Activated naive CD4-positive, alpha-beta T cell treated with anti-CD3 and anti-CD28 coated beads for 36 hours (primary cell): ENCODE data around the gene SRRD. TPM values are rescaled to one million over a fixed set of nuclear protein-coding genes. Genes with fewer than 3 reads are reported as not detected.

Source experiments
- CTCF ChIA-PET: fragments of 350-600 bp; sonication (Branson Sonifier 250); formaldehyde crosslinking; loops from one replicate; lab custom pipeline; 2021; ENCODE audit warnings: antibody characterized with exemption; lab: Charles Lee
- DNase-seq: peaks from one replicate; pipeline ENCODE4 v3.0.0-alpha.2; 2020
- H3K27ac Mint-ChIP-seq: one replicate; pipeline ENCODE4 v1.8.0; 2021; ENCODE audit warnings: mild to moderate bottlenecking, mixed read lengths
- H3K27me3 Mint-ChIP-seq: one replicate; pipeline ENCODE4 v1.8.0; 2021; ENCODE audit warnings: low read depth, mixed read lengths
- H3K36me3 Mint-ChIP-seq: one replicate; pipeline ENCODE4 v1.8.0; 2021; ENCODE audit warnings: low read depth, mixed read lengths
- H3K4me1 Mint-ChIP-seq: one replicate; pipeline ENCODE4 v1.8.0; 2021; ENCODE audit warnings: low read depth, mixed read lengths
- H3K4me3 Mint-ChIP-seq: one replicate; pipeline ENCODE4 v1.8.0; 2021; ENCODE audit warnings: mild to moderate bottlenecking, moderate library complexity, mixed read lengths
- H3K9me3 Mint-ChIP-seq: one replicate; pipeline ENCODE4 v1.8.0; 2021; ENCODE audit warnings: mixed read lengths
- intact Hi-C: fragments of 100-400 bp; cut with micrococcal nuclease; formaldehyde crosslinking; loops from one replicate; pipeline ENCODE4 v1.15.1; 2023
- total RNA-seq, 2 experiments: library from RNA; stranded (reverse); gene quantifications; one replicate each; pipeline ENCODE4 v1.2.3, GENCODE V29; 2021

The SRRD gene
- total RNA-seq, 2 experiments from 2014 or later = 20.8 to 21.6 TPM

DNA sequence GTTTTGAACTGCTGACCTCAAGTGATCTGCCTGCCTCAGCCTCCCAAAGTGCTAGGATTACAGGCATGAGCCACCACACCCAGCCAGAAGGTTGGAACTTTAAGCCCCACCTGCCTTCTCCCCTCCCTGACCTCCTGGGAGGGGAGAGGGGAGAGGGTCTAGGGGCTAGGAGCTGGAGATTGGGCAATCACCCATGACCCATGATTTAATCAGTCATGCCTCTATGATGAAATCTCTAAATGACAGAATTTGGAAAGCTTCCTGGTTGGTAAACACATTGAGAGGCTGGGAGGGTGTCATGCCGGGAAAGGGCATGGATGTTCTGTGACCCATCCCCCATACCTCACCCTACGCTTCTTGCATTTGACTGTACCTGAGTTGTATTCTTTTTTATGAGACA lies 45.7 kb downstream of the SRRD start:
- CTCF ChIA-PET = interaction anchor here (0.8 kb wide), 1 partner anchor 14 kb away, joined by 3 read pairs; no protein-coding TSS in a partner anchor
- Mint-ChIP-seq H3K9me3 (no peaks in the 10 kb centered on the region), H3K4me3 (no peak overlapping the region), H3K27ac (no peak overlapping the region), H3K36me3 (peaks cover 15% of the 10 kb centered on the region), H3K4me1 (peaks cover 13% of the 10 kb centered on the region), H3K27me3 (no peaks in the 10 kb centered on the region)
- intact Hi-C loops = no loop called here
- DNase-seq = no peak

DNA sequence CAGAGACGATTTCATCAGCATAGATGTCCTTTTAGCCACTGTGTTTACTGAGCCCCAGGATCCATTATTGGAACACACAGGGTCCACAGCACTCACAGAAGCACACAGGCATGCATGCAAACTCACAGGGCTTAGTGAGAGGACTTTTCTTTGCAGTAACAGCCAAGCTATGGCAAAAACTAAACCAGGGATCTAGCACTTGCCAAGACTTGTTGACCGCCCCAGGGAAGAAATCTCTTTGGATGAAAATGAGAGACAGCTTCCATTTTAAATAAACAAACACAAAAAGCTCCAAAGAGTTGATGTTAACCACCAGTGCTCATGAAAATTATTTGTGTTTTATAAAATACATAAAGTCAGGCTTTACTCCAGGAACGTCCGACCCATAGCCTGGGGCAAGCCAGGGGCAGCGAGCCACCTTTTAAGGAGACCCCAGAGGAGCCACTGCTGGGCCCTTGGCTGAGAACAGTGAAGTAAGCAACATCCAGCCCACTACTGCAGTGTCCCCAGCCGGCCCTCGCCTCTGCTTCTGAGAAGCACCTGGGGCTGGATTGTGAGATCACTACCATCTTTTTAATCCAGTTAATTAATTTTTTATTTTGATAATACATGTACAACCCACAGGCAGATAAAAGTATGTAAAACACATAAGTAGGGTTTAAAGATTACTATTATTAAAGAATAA lies 50.6 kb downstream of the SRRD start:
- Mint-ChIP-seq H3K27me3 (no peaks in the 10 kb centered on the region), H3K4me1 (peaks cover 21% of the 10 kb centered on the region), H3K9me3 (no peaks in the 10 kb centered on the region), H3K36me3 (peaks cover 14% of the 10 kb centered on the region), H3K27ac (no peak overlapping the region), H3K4me3 (no peak overlapping the region)
- CTCF ChIA-PET = no interaction called here
- intact Hi-C loops = no loop called here
- DNase-seq = no peak

DNA sequence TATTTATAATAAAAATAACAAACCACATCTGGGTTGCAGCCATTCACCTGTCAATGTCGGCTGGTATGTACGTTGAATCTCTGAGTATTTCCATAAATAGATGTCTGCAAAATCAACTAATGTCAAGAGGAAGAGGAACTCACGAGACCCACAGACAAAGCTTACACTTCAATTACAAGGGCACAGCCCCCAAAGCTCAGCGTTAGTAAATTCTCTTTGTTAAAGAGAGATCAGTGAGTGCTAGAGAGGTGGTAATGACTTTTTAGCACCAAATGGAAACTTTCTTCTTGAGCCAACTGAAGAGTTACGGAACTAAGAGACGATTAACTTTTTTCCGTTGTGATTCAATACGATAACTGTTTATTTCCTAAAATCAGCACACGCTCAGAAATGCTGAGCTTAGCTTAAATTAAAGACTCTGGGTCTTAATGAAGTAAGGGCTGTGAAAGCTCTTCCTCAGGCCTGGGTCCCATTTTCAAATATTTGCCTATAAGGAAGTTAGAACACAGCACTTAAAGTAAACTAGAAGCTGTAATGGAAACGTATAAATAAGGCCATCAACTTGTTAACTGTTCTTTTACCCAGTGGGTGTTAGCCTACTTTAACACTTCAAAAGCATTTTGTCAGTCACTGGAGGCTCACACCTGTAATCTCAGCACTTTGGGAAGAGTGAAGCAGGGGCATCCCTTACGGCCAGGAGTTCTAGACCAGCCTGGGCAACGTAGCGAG lies 51.4 kb downstream of the SRRD start:
- Mint-ChIP-seq H3K4me1 (peaks cover 21% of the 10 kb centered on the region), H3K4me3 (no peak overlapping the region), H3K27me3 (no peaks in the 10 kb centered on the region), H3K27ac (no peak overlapping the region), H3K9me3 (no peaks in the 10 kb centered on the region), H3K36me3 (peaks cover 11% of the 10 kb centered on the region)
- DNase-seq = no peak
- intact Hi-C loops = no loop called here
- CTCF ChIA-PET = interaction anchor here (0.7 kb wide), 2 partner anchors 54 to 107 kb away, joined by 3 to 5 read pairs; no protein-coding TSS in a partner anchor

DNA sequence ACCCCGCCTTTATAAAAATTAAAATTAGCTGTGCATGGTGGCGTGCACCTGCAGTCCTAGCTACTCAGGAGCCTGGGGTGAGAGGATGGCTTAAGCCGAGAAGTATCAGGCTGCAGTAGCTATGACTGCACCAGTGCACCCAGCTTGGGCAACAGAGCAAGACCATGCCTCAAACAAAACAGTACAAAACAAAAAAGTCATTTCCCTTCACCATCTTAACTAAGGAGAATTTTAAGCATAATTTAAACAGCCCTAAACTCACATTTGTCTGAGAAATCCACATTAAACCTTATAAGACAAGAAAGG lies 51.9 kb downstream of the SRRD start:
- Mint-ChIP-seq H3K36me3 (peaks cover 13% of the 10 kb centered on the region), H3K27me3 (no peaks in the 10 kb centered on the region), H3K27ac (no peak overlapping the region), H3K4me1 (peaks cover 21% of the 10 kb centered on the region), H3K9me3 (no peaks in the 10 kb centered on the region), H3K4me3 (no peak overlapping the region)
- intact Hi-C loops = no loop called here
- DNase-seq = no peak
- CTCF ChIA-PET = interaction anchor here (0.7 kb wide), 2 partner anchors 55 to 107 kb away, joined by 3 to 5 read pairs; no protein-coding TSS in a partner anchor

GRCh38 chr22:26536056-26536761 lies 52.5 kb downstream of the SRRD start:
- Mint-ChIP-seq H3K4me3 (no peak overlapping the region), H3K4me1 (peaks cover 19% of the 10 kb centered on the region), H3K9me3 (no peaks in the 10 kb centered on the region), H3K27ac (no peak overlapping the region), H3K36me3 (peaks cover 11% of the 10 kb centered on the region), H3K27me3 (no peaks in the 10 kb centered on the region)
- intact Hi-C loops = no loop called here
- CTCF ChIA-PET = interaction anchor here (0.6 to 0.7 kb wide), 2 partner anchors 14 to 47 kb away, joined by 3 read pairs; no protein-coding TSS in a partner anchor
- DNase-seq = no peak

- intact Hi-C loops = no loop called here
- Mint-ChIP-seq H3K9me3 (no peaks in the 10 kb centered on the region), H3K36me3 (peaks cover 9% of the 10 kb centered on the region), H3K27me3 (no peaks in the 10 kb centered on the region), H3K27ac (no peak overlapping the region), H3K4me3 (no peak overlapping the region), H3K4me1 (peaks cover 19% of the 10 kb centered on the region)
- CTCF ChIA-PET = interaction anchor here (0.6 to 0.7 kb wide), 3 partner anchors 15 to 300 kb away, joined by 3 to 4 read pairs (median 3); no protein-coding TSS in a partner anchor
- no peak for DNase-seq
Measured at GRCh38 chr22:26536762-26537134, 53.1 kb downstream of the SRRD start.

- peaks cover 7% of the 10 kb centered on the region for H3K36me3 Mint-ChIP-seq
- peaks cover 7% of the 10 kb centered on the region for H3K4me1 Mint-ChIP-seq
- DNase-seq = no peak
- H3K4me3 Mint-ChIP-seq = no peak overlapping the region
- intact Hi-C loops = no loop called here
- H3K27me3 Mint-ChIP-seq = no peaks in the 10 kb centered on the region
- H3K9me3 Mint-ChIP-seq = no peaks in the 10 kb centered on the region
- H3K27ac Mint-ChIP-seq = no peak overlapping the region
- CTCF ChIA-PET = interaction anchor here (0.6 kb wide), 1 partner anchor 100 kb away, joined by 3 read pairs; no protein-coding TSS in a partner anchor
Measured at GRCh38 chr22:26540119-26540518, 56.4 kb downstream of the SRRD start.

DNA sequence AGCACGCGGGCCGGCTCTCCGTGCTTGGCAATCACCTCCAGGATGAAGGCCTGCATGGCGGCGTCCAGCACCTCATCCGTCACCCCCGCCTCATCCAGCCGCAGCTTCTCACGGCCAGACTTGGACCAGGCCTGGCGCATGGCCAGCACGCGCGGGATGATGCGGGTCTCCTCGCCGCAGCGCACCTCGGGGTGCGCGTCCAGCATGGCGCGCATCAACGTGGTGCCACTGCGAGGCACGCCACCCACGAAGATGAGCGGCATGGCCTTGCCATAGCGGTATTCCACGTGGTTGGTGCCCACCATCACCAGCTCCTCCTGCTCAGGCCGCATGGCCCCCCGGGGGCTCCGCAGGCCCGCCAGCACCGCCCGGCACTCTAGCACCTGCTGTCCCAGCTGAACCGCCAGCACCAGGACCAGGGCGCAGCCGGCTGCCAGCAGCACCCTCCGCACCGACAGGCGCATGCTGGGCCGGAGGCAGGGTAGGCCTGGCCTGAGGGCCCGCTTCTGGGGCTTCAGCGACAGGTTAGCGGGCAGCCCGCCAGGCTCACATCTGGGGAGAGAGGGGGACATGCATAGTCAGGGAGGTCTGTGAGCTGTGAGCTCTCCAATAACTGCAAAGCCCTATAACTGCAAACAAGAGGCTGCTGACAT lies 57.6 kb downstream of the SRRD start:
- DNase-seq = no peak
- Mint-ChIP-seq H3K27ac (no peak overlapping the region), H3K36me3 (peaks cover 8% of the 10 kb centered on the region), H3K4me3 (no peak overlapping the region), H3K4me1 (peaks cover 4% of the 10 kb centered on the region), H3K9me3 (no peaks in the 10 kb centered on the region), H3K27me3 (no peaks in the 10 kb centered on the region)
- CTCF ChIA-PET = interaction anchor here (0.5 kb wide), 1 partner anchor 131 kb away, joined by 4 read pairs; no protein-coding TSS in a partner anchor
- intact Hi-C loops = no loop called here

GRCh38 chr22:26542831-26543230 lies 59.2 kb downstream of the SRRD start:
- H3K4me3 Mint-ChIP-seq = no peak overlapping the region
- peaks cover 15% of the 10 kb centered on the region for H3K36me3 Mint-ChIP-seq
- peaks cover 14% of the 10 kb centered on the region for H3K4me1 Mint-ChIP-seq
- DNase-seq = no peak
- intact Hi-C loops = no loop called here
- no peak overlapping the region for H3K27ac Mint-ChIP-seq
- no peaks in the 10 kb centered on the region for H3K9me3 Mint-ChIP-seq
- CTCF ChIA-PET = no interaction called here
- H3K27me3 Mint-ChIP-seq = no peaks in the 10 kb centered on the region

Other genes with a start within 250 kb of the SRRD start
- 1 to 10 TPM; 4.4 to 4.7 TPM for gene ASPHD2, start 54.6 kb upstream of the SRRD start, total RNA-seq
- 10 to 100 TPM; 48.0 to 51.5 TPM for gene HPS4, start 94 bp upstream of the SRRD start, total RNA-seq
- gene TFIP11, start 28.6 kb downstream of the SRRD start, total RNA-seq = 10 to 100 TPM; 33.3 to 34.4 TPM
- 10 to 100 TPM; 21.0 to 21.9 TPM for gene TPST2, start 106.3 kb downstream of the SRRD start, total RNA-seq
- not detected for gene CRYBB1, start 134.2 kb downstream of the SRRD start, total RNA-seq
- gene CRYBA4, start 138.1 kb downstream of the SRRD start, total RNA-seq = not detected
- 10 to 100 TPM; 51.8 to 51.9 TPM for gene MIAT, start 173.7 kb downstream of the SRRD start, total RNA-seq